ENCODE data around the gene MAP2K7. TPM values are rescaled to one million over a fixed set of nuclear protein-coding genes. Genes with fewer than 3 reads are reported as not detected.

The MAP2K7 gene
- total RNA-seq, 2 donors from 2014 or later, result 26.3 to 38.3 TPM

DNA sequence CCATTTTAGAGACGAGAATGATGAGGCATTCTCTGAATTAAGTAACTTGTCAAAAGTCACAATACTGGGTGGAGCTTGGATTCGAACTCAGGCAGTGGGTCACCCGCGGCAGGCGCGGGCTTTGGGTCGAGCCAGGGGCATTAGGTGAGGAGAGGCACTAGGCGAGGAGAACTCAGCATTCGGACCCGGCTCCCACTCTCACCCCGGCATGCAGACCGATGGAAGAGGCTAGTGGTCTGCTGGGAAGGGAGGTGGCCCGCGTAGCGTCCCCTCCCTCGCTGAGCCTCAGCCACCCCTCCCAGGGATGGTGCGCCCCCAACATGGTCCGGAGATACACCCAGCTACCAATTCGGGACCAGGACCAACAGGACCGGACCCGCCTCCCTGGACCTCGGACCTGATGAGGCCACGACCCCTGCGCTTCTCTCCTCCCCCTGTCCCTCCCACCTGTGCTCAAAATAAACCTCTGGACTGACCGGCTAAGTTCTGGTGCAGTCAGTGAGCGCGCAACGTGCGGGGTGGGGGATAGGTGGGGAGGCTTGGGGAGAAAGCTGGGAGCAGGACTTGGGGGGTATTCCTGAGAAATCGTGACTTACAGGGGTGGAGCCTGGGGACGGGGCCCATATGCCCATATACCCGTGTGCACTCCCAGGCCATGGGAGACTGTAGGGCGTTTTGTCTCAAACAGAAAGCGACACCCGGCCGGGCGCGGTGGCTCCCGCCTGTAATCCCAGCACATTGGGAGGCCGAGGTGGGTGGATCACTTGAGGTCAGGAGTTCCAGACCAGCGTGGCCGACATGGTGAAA is 15.1 kb downstream of the MAP2K7 start:
- H3K36me3 ChIP-seq, result no peaks in the 10 kb centered on the region
- intact Hi-C loops (cut with DNase I), result no loop called here
- peaks cover 41% of the 10 kb centered on the region for H3K27me3 ChIP-seq
- DNase-seq, result no peak
- no peaks in the 10 kb centered on the region for H3K9me3 ChIP-seq
- TF ChIP-seq, protein P1, sequence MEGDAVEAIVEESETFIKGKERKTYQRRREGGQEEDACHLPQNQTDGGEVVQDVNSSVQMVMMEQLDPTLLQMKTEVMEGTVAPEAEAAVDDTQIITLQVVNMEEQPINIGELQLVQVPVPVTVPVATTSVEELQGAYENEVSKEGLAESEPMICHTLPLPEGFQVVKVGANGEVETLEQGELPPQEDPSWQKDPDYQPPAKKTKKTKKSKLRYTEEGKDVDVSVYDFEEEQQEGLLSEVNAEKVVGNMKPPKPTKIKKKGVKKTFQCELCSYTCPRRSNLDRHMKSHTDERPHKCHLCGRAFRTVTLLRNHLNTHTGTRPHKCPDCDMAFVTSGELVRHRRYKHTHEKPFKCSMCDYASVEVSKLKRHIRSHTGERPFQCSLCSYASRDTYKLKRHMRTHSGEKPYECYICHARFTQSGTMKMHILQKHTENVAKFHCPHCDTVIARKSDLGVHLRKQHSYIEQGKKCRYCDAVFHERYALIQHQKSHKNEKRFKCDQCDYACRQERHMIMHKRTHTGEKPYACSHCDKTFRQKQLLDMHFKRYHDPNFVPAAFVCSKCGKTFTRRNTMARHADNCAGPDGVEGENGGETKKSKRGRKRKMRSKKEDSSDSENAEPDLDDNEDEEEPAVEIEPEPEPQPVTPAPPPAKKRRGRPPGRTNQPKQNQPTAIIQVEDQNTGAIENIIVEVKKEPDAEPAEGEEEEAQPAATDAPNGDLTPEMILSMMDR (IDR thresholded peaks at IDR 0.05), result no peak
- H3K4me1 ChIP-seq, result peaks cover 14% of the 10 kb centered on the region
- no peak overlapping the region for H3K27ac ChIP-seq
- peak overlapping the region in 1 of 2 donors; percentile 73 for H3K9ac ChIP-seq (ENCODE audit: low read depth in 2 of 2, low read length in 2 of 2)
- H3K4me3 ChIP-seq, result peak overlapping the region; percentile 49

DNA sequence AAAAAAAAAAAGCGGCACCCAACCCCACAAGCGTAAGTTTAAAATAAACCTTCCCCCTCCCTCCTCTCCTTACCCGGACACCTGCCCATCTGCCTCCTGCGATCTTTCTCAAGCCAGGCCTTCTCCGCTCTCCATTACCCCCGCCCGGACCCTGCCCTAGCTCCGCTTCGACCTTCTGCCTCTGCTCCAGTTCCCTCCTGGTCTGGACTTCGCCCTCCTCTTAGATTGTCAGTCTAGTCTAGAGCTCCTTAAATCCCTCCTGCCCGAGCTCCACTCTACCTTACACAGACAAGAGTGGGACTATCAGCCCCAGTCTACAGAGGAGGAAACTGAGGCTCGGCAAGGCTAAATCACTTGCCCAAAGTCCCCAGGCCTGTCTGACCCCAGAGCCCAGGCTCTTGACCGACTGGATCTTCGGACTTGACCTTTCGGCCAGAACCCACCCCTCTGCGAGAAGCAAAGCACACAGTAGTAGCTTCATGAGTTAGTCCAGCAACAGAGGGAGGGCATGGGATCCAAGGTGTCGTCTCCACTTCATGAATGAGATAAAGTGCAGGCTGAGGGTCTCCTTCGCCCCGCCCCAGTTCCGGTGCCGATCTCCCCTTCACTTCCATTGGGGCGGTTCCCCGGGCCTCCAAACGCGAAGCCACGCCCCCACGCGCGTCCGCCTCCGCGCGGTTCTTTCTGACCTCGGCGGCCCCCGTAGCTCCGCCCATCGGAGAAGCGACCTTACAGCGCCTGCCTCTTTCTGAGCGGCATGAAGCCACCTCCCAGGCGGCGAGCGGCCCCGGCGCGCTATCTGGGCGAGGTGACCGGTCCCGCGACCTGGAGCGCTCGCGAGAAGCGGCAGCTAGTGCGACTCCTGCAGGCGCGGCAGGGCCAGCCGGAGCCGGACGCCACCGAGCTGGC is 16.2 kb downstream of the MAP2K7 start, which contains the start of gene SNAPC2:
Gene SNAPC2, plus strand, starts transcription at position 729 of the 909 bp plus-strand sequence. Its CDS starts 29 bp downstream, at position 758.
- Histone ChIP-seq H3K4me1 (peaks cover 14% of the 10 kb centered on the region), H3K9me3 (no peaks in the 10 kb centered on the region), H3K27me3 (peaks cover 40% of the 10 kb centered on the region), H3K9ac (ENCODE audit: low read depth in 2 of 2, low read length in 2 of 2) (peak within 1 kb of the TSS; percentile 72 to 73), H3K27ac (peak within 1 kb of the TSS; percentile 80), H3K36me3 (no peaks in the 10 kb centered on the region), H3K4me3 (peak within 1 kb of the TSS; percentile 49)
- peak; percentile 97 for DNase-seq
- TF ChIP-seq, protein P1 (IDR thresholded peaks at IDR 0.05), result no peak
- intact Hi-C loops (cut with DNase I), result loop anchor here (10.0 kb wide), 1 partner anchor 65 kb away; no protein-coding TSS in a partner anchor

DNA sequence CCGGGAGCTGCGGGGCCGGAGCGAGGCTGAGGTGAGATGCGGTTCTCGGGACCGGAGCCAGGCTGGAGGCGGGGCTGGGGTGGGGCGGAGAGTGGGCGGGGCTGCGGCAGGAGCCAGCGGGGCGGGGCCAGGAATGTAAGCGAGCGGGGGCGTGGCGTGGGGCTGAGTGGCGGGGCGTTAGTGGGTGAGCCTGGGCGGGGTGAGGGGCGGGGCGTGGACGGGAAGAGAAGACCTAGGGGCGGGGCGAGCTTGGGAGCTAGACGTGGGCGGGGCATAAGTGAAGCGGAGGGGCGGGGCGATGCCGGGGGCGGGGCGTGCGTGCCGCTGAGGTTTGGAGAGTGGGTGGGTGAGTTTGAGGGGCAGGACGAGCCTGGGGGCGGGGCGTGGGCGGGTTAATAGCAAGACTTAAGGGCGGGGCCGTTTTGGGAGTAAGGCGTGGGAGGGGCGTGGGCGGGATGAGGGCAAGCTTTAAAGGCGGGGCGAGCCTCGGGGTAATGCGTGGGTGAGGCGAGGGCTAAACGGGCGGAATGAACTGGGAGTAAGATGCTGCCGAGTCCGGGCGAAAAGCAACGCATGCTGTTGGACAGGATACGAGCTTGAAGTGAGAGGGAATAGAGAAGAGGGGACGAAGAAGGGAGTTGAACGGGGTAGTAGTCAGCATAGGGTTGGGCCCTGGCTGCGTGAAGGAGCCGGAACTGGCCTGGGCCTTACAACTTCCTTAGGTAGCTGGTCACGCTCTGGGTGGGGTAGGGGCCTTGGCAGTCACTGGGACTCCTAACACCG is 17.0 kb downstream of the MAP2K7 start:
- peak; percentile 100 for DNase-seq
- TF ChIP-seq, protein P1 (IDR thresholded peaks at IDR 0.05), result no peak
- peak overlapping the region; percentile 80 for H3K27ac ChIP-seq
- intact Hi-C loops (cut with DNase I), result loop anchor here (10.0 kb wide), 1 partner anchor 66 kb away; no protein-coding TSS in a partner anchor
- H3K27me3 ChIP-seq, result peaks cover 31% of the 10 kb centered on the region
- peaks cover 14% of the 10 kb centered on the region for H3K4me1 ChIP-seq
- peak overlapping the region; percentile 72 to 73 for H3K9ac ChIP-seq (ENCODE audit: low read depth in 2 of 2, low read length in 2 of 2)
- H3K4me3 ChIP-seq, result peak overlapping the region; percentile 49
- H3K9me3 ChIP-seq, result no peaks in the 10 kb centered on the region
- H3K36me3 ChIP-seq, result no peaks in the 10 kb centered on the region

DNA sequence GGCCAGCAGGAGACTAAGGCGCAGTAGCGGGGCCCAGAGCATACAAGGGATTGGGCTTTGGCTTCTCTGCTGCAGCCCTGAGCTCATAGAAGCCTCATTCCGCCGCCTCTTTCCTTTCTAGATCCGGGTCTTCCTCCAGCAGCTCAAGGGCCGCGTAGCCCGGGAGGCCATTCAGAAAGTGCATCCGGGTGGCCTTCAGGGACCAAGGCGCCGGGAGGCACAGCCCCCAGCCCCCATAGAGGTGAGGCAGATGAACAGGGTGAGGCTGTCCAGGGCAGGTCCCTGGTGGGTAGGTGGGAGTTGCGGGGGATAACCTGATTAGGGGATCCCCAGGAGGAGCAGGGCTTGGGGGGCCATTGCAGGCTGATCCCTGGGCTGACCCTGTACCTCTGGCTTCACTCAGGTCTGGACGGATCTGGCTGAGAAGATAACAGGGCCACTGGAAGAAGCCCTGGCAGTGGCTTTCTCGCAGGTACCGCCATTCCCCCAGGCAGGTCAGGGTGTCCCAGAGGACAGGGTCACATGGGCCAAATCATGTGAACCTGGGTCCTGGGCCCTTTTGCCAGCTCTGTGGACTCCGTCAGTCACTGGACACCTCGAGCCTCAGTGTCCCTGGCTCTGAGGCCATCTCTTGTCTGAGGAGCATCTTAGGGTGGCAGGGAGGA is 17.8 kb downstream of the MAP2K7 start:
- H3K9ac ChIP-seq (ENCODE audit: low read depth in 2 of 2, low read length in 2 of 2), result peak overlapping the region; percentile 48 to 68
- no peak for DNase-seq
- peaks cover 24% of the 10 kb centered on the region for H3K27me3 ChIP-seq
- H3K4me1 ChIP-seq, result peaks cover 6% of the 10 kb centered on the region
- H3K4me3 ChIP-seq, result peak overlapping the region; percentile 45
- H3K9me3 ChIP-seq, result no peaks in the 10 kb centered on the region
- peak overlapping the region; percentile 80 for H3K27ac ChIP-seq
- no peaks in the 10 kb centered on the region for H3K36me3 ChIP-seq
- intact Hi-C loops (cut with DNase I), result loop anchor here (10.0 kb wide), 1 partner anchor 67 kb away; no protein-coding TSS in a partner anchor
- TF ChIP-seq, protein P1 (IDR thresholded peaks at IDR 0.05), result no peak

Data from colonic mucosa (tissue), 4 donors.